Right lobe of liver (tissue), 4 donors: ENCODE results near the gene DIAPH1.

ENCODE experiments used
- CTCF ChIP-seq, 4 donors: fragments of 200-600 bp in 3 of 4; fragments of 450-650 bp in 1 of 4; IDR thresholded peaks; one replicate each; pipeline versions ENCODE4 v1.5.1 to v1.8.0; 2016 to 2022; ENCODE audit warnings: antibody characterized with exemption in 4 of 4, mild to moderate bottlenecking in 2 of 4
- POLR2A ChIP-seq: fragments of 450-650 bp; IDR thresholded peaks from one replicate; pipeline ENCODE4 v1.6.1; 2017; ENCODE audit warnings: antibody characterized with exemption, mild to moderate bottlenecking
- donor health status: DM: no; HTN: no; CAD: no.
- donor health status: DM: no; HTN: no; CAD: no.
- donor health status: DM: no; HTN: yes; CAD: no.

- TF ChIP-seq CTCF (IDR thresholded peaks at IDR 0.05), result no peak
- TF ChIP-seq POLR2A, result no peak
Measured at GRCh38 chr5:141605523-141606277, 13.1 kb downstream of the DIAPH1 start.
